ENCODE data around the gene DHX35.

GRCh38 chr20:38982291-38982690, 20.1 kb downstream of the DHX35 start:
- TF ChIP-seq SMC3 (IDR thresholded peaks at IDR 0.05; ENCODE audit: low read depth, low read length), result no peak
- TF ChIP-seq, protein P1, sequence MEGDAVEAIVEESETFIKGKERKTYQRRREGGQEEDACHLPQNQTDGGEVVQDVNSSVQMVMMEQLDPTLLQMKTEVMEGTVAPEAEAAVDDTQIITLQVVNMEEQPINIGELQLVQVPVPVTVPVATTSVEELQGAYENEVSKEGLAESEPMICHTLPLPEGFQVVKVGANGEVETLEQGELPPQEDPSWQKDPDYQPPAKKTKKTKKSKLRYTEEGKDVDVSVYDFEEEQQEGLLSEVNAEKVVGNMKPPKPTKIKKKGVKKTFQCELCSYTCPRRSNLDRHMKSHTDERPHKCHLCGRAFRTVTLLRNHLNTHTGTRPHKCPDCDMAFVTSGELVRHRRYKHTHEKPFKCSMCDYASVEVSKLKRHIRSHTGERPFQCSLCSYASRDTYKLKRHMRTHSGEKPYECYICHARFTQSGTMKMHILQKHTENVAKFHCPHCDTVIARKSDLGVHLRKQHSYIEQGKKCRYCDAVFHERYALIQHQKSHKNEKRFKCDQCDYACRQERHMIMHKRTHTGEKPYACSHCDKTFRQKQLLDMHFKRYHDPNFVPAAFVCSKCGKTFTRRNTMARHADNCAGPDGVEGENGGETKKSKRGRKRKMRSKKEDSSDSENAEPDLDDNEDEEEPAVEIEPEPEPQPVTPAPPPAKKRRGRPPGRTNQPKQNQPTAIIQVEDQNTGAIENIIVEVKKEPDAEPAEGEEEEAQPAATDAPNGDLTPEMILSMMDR (conservative IDR thresholded peaks at IDR 0.05; ENCODE audit: low read depth, low read length), result no peak
- no peak for TF ChIP-seq USF2 (IDR thresholded peaks at IDR 0.05; ENCODE audit: low read depth, low read length)
- TF ChIP-seq CHD1 (IDR thresholded peaks at IDR 0.05; ENCODE audit: low read depth, low read length), result no peak
- no peak for TF ChIP-seq BHLHE40 (IDR thresholded peaks at IDR 0.05; ENCODE audit: low read depth, low read length)
- no peak for TF ChIP-seq RFX5 (IDR thresholded peaks at IDR 0.05; ENCODE audit: low read depth, low read length)
- no peak for TF ChIP-seq MAZ (IDR thresholded peaks at IDR 0.05; ENCODE audit: borderline replicate concordance, low read depth, low read length)
- TF ChIP-seq POLR2A (IDR thresholded peaks at IDR 0.05; ENCODE audit: low read depth, low read length), result no peak
- no peak for TF ChIP-seq MXI1 (IDR thresholded peaks at IDR 0.05; ENCODE audit: borderline replicate concordance, low read depth, low read length)
- no peak for TF ChIP-seq NFE2L2 (IDR thresholded peaks at IDR 0.05; ENCODE audit: low read depth, low read length)

Measured in IMR-90 (cell line).